ENCODE measurements around the gene TRIM25.

The TRIM25 gene

GRCh38 chr17:56926270-56926669 is 12.4 kb upstream of the TRIM25 start:
- DNase-seq: no peak

GRCh38 chr17:56925088-56925487 is 11.2 kb upstream of the TRIM25 start:
- DNase-seq: no peak

- DNase-seq: no peak
These were observed 5.9 kb upstream of the TRIM25 start for GRCh38 chr17:56919717-56920116.

- no peak for DNase-seq
These were observed 5.1 kb upstream of the TRIM25 start for GRCh38 chr17:56918916-56919315.

GRCh38 chr17:56917559-56918296 is 3.9 kb upstream of the TRIM25 start:
- no peak for DNase-seq

GRCh38 chr17:56914581-56915273 is 878 bp upstream of the TRIM25 start:
- no peak for DNase-seq

GRCh38 chr17:56913353-56913866 is 439 bp downstream of the TRIM25 start:
- DNase-seq: no peak

- DNase-seq: no peak
These were observed 893 bp downstream of the TRIM25 start for GRCh38 chr17:56913000-56913311.

GRCh38 chr17:56912105-56912999 is 1.5 kb downstream of the TRIM25 start:
- DNase-seq: no peak

- DNase-seq: no peak
These were observed 3.2 kb downstream of the TRIM25 start for GRCh38 chr17:56910509-56911235.

GRCh38 chr17:56909742-56910508 is 3.9 kb downstream of the TRIM25 start:
- DNase-seq: no peak

- no peak for DNase-seq
These were observed 5.8 kb downstream of the TRIM25 start for GRCh38 chr17:56908001-56908542.

GRCh38 chr17:56903560-56903959 is 10.3 kb downstream of the TRIM25 start:
- DNase-seq: no peak

GRCh38 chr17:56902348-56902747 is 11.5 kb downstream of the TRIM25 start:
- DNase-seq: no peak

- DNase-seq: no peak
These were observed 14.4 kb downstream of the TRIM25 start for GRCh38 chr17:56899403-56899802.

- DNase-seq: no peak
These were observed 15.0 kb downstream of the TRIM25 start for GRCh38 chr17:56898874-56899273.

GRCh38 chr17:56897646-56898424 is 16.0 kb downstream of the TRIM25 start:
- DNase-seq: no peak

- no peak for DNase-seq
These were observed 16.9 kb downstream of the TRIM25 start for GRCh38 chr17:56896968-56897359.

- no peak for DNase-seq
These were observed 17.5 kb downstream of the TRIM25 start for GRCh38 chr17:56896217-56896967.

- no peak for DNase-seq
These were observed 18.9 kb downstream of the TRIM25 start for GRCh38 chr17:56894859-56895455.

Measured in DMS79 (cell line).